Suppressor macrophage treated with lipopolysaccharide for 1 hour (primary cell): ENCODE results near the gene GSTM1.

Experiments used
- DNase-seq, 3 donors: peaks; one replicate each; pipeline ENCODE4 v3.0.0-alpha.2; 2020 to 2022

GSTM1 gene

GRCh38 chr1:109732390-109732881, 44.8 kb downstream of the GSTM1 start:
- DNase-seq = no peak

DNA sequence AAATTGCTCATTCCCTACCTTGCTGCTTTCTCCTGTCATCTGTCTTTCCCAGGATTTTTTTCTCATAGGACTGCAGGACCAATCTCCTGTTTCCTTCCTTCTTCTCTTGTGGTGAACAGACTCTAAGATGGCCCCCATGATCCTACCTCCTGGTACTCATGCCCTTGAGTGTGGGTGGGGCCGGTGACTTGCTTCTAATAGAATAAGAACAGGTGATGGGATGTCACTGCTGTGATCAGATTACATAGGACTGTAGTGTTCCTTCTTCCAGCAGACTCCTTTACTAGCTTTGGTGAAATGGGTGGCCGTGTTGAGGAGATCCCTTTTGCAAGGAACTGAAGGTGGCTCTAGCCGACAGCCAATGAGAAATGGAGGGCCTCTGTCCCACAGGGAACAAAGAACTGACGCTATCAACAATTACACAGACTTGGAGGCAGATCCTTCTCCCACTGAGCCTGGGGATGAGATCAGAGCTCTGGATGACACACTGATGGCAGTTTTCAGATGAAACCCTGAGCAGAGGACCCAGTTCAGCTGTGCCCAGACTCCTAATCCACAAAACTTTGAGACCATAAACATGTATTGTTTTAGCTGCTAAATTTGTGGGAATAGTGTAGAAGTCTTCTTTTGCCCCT, 45.7 kb downstream of the GSTM1 start:
- DNase-seq = no peak

- peak; percentile 83 to 93 (median 91) for DNase-seq
Observed at GRCh38 chr1:109739738-109740614, 52.4 kb downstream of the GSTM1 start.

DNA sequence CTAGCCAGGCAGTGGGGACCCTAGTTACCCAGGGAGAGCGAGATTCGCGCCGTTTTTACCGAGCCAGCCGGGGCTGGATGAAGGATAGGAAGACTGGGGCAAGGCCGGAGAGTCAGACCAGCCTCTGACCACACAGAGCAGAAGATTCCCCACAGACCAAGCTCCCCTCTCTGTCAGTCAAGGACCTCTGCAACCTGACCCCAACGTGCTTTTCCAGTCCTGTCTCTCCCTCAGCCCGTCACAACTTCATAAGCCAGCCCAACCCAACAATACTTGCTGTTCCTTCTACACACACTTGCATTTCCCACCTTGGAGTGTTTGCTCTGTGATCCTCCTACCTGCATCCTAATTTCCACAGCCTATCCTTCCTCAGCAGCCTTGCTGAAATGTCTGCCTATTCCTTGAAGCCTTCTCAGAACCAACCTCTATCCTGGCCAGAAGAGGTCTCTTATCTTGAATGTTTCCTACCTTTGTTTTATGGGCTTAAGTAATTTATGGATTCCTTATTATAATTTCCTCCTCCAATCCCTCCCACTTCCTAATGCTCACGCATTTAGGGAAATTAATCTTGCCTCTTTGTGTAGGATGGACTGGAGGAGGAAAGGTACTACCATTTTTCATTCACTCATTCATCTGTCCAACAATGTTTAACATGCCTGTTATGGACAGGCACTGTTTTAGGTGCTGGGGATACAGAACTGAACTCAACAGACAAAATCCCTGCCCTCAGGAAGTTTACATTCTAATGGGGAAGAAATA, 53.2 kb downstream of the GSTM1 start, which contains the start of gene GSTM3:
TSS of gene GSTM3 (minus strand) at position 424 of the 759 bp plus-strand sequence. CDS start 751 bp downstream, outside the sequence.
- DNase-seq = no peak
